ENCODE results near the gene PRR13.
"Not testable (repeated sequence)": the region's sequence is repeated elsewhere in the genome, so short reads cannot be mapped to it uniquely, and the experiment has no call there.

The PRR13 gene

DNA sequence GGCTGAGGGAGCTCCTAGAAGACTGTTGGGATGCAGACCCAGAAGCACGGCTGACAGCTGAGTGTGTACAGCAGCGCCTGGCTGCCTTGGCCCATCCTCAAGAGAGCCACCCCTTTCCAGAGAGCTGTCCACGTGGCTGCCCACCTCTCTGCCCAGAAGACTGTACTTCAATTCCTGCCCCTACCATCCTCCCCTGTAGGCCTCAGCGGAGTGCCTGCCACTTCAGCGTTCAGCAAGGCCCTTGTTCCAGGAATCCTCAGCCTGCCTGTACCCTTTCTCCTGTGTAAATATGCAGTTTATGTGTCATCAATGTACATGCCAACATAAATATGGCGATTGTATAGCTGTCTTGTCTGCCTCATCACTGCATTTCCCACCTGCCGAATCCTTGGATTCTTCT lies 10.3 kb upstream of the PRR13 start:
- Histone ChIP-seq H3K9me3 (no peaks in the 10 kb centered on the region), H3K4me1 (no peaks in the 10 kb centered on the region), H3K4me3 (ENCODE audit: low read depth, low read length) (no peak overlapping the region), H3K36me3 (no peaks in the 10 kb centered on the region), H3K27me3 (no peaks in the 10 kb centered on the region)
- TF ChIP-seq, protein P1, sequence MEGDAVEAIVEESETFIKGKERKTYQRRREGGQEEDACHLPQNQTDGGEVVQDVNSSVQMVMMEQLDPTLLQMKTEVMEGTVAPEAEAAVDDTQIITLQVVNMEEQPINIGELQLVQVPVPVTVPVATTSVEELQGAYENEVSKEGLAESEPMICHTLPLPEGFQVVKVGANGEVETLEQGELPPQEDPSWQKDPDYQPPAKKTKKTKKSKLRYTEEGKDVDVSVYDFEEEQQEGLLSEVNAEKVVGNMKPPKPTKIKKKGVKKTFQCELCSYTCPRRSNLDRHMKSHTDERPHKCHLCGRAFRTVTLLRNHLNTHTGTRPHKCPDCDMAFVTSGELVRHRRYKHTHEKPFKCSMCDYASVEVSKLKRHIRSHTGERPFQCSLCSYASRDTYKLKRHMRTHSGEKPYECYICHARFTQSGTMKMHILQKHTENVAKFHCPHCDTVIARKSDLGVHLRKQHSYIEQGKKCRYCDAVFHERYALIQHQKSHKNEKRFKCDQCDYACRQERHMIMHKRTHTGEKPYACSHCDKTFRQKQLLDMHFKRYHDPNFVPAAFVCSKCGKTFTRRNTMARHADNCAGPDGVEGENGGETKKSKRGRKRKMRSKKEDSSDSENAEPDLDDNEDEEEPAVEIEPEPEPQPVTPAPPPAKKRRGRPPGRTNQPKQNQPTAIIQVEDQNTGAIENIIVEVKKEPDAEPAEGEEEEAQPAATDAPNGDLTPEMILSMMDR (IDR thresholded peaks at IDR 0.05; ENCODE audit: low read depth, low read length), result no peak
- no peak for DNase-seq

DNA sequence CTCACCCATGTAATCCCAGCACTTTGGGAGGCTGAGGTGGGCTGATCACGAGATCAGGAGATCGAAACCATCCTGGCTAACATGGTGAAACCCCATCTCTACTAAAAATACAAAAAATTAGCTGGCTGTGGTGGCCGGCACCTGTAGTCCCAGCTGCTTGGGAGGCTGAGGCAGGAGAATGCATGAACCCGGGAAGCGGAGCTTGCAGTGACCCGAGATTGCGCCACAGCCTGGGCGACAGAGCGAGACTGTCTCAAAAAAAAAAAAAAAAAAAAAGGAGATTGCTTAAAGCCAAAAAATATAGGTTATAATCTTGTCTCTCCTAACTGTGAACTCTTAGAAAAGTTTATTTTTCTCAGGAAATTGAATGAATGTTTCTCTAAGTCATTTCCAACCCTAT lies 6.2 kb upstream of the PRR13 start:
- H3K4me1 ChIP-seq; H3K36me3 ChIP-seq; H3K9me3 ChIP-seq; DNase-seq; H3K27me3 ChIP-seq; H3K4me3 ChIP-seq (ENCODE audit: low read depth, low read length): not testable (repeated sequence)

DNA sequence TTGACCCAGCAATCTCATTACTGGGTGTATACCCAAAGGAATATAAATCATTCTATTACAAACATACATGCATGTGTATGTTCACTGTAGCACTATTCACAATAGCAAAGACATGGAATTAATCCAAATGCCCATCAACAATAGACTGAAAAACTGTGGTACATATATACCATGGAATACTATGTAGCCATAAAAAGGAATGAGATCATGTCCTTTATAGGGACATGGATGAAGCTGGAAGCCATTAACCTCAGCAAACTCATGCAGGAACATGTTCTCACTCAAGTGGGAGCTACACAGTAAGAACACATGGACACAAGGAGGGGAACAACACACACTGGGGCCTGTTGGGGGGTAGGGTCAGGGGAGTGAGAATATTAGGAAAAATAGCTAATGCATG lies 2.0 kb upstream of the PRR13 start:
- H3K9me3 ChIP-seq; H3K36me3 ChIP-seq; H3K27me3 ChIP-seq; H3K4me3 ChIP-seq (ENCODE audit: low read depth, low read length); DNase-seq; H3K4me1 ChIP-seq: not testable (repeated sequence)

DNA sequence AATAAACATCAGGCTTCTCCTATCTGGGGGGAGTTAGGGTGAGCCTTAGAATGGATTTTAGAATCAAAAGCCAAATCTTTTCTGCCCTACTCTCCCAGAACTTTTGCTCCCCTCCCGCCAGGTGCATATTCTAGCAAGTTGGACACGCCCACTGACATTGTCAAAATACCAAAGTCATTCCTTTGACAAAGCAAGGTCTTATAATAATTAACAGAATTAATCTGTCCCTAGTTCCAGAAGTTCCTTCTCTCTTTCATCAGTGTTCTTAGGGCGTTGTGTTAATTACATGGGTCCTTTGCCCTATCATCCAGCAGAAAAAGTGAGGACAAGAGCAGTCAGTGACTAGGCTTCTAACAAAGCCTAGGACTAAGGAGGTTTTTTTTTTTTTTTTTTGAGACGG lies 2.4 kb downstream of the PRR13 start:
- peaks cover 7% of the 10 kb centered on the region for H3K36me3 ChIP-seq
- DNase-seq, result no peak
- no peaks in the 10 kb centered on the region for H3K27me3 ChIP-seq
- H3K4me1 ChIP-seq, result no peaks in the 10 kb centered on the region; the same call in 1 of the 2 replicates
- TF ChIP-seq, protein P1 (IDR thresholded peaks at IDR 0.05; ENCODE audit: low read depth, low read length), result no peak
- H3K4me3 ChIP-seq (ENCODE audit: low read depth, low read length), result no peak overlapping the region
- H3K9me3 ChIP-seq, result peaks cover 3% of the 10 kb centered on the region

DNA sequence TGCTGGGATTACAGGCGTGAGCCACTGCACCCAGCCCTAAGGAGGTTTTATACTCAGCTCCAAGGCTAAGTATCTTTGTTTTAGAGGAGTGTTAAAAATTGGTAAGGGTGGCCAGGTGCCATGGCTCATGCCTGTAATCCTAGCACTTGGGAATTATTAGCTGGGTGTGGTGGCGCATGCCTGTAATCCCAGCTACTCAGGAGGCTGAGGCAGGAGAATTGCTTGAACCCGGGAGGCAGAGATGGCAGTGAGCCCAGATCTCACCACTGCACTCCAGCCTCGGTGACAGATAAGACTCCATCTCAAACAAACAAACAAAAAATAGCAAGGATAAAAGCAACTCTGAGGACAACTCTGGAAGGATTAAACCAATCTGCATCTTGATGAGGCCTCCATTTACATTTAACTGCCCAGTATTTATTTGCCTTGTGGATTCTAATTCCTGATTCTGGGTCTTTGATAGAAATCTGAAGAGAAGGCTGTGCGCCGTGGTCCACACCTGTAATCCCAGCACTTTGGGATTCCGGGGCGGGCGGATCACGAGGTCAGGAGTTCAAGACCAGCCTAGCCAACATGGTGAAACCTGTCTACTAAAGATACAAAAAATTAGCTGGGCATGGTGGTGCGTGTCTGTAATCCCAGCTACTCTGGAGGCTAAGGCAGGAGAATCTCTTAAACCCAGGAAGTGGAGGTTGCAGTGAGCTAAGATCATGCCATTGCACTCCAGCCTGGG lies 3.2 kb downstream of the PRR13 start:
- DNase-seq; H3K4me3 ChIP-seq (ENCODE audit: low read depth, low read length); H3K4me1 ChIP-seq; H3K36me3 ChIP-seq; H3K9me3 ChIP-seq; H3K27me3 ChIP-seq: not testable (repeated sequence)

DNA sequence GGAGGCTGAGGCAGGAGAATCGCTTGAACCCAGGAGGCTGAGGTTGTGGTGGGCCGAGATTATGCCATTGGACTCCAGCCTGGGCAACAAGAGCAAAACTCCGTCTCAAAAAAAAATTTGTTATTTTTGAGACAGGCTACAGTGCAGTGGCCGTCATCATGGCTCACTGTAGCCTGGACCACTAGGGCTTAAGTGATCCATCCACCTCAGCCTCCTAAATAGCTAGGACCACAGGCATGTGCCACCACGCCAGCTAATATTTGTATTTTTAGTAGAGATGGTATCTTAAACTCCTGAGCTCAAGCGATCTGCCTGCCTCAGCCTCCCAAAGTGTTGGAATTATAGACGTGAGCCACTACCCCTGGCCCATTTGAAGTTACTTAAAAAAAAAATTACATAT lies 9.4 kb downstream of the PRR13 start:
- Histone ChIP-seq H3K36me3 (peaks cover 28% of the 10 kb centered on the region), H3K4me1 (peaks cover 19% of the 10 kb centered on the region), H3K9me3 (no peaks in the 10 kb centered on the region), H3K27me3 (no peaks in the 10 kb centered on the region; the same call in 1 of the 2 replicates), H3K4me3 (ENCODE audit: low read depth, low read length) (no peak overlapping the region)
- no peak for DNase-seq
- TF ChIP-seq, protein P1 (IDR thresholded peaks at IDR 0.05; ENCODE audit: low read depth, low read length), result no peak

DNA sequence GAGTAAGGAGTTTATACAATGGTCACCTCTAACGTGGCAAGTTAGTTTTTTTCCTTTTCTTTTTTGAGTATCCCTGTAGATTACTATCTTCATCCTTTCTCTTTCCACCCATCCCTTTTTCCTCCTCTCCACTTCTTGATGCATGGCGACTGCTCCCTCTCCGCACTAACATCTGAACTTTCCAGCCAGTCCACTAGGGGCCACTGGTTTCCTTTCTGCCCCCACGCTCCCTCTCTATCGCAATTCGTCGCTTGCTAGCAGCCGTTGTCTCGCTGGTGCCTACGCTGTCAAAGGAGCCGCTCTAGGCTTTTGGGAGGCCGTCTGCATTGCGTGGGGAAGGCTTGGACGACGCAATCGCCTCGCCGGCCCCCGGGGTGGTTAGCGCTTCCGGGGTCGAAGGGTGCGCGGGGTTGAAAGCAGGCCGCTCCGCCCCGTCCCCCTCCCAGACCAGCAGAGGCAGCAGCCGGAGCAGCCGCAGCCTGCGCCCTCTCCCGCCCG lies 10.2 kb downstream of the PRR13 start, which contains the start of gene PCBP2:
Gene PCBP2 (plus strand): TSS at position 442 of the 498 bp plus-strand sequence. CDS start 2,699 bp downstream, outside the sequence.
- H3K4me1 ChIP-seq, result peaks cover 26% of the 10 kb centered on the region
- peak; percentile 99 for DNase-seq
- peak within 1 kb of the TSS; percentile 97 for H3K4me3 ChIP-seq (ENCODE audit: low read depth, low read length)
- peaks cover 36% of the 10 kb centered on the region for H3K36me3 ChIP-seq
- no peaks in the 10 kb centered on the region; the same call in 1 of the 2 replicates for H3K27me3 ChIP-seq
- TF ChIP-seq, protein P1 (IDR thresholded peaks at IDR 0.05; ENCODE audit: low read depth, low read length), result peak; percentile 91
- no peaks in the 10 kb centered on the region for H3K9me3 ChIP-seq

Data from BE2C (cell line).